IMR-90 (cell line): Measurements from ENCODE around the gene NTF3. TPM values are rescaled to one million over a fixed set of nuclear protein-coding genes. Genes with fewer than 3 reads are reported as not detected.

Source experiments
- ATAC-seq: fragments of 200-7000 bp; cut with Tn5 transposase; 2 replicates; pipeline ENCODE4 v1.9.1; 2020; ENCODE audit warnings: low read depth, mild to moderate bottlenecking, moderate library complexity
- BruUV-seq: library from RNA; stranded (reverse); fragments of 400-500 nt; replicated peaks from 2 replicates; lab custom pipeline; 2021; lab: Mats Ljungman, UMichigan
- CTCF ChIA-PET: fragments of 300-600 bp; formaldehyde crosslinking; extraction: SDS; loops from one replicate; lab custom pipeline; 2021; ENCODE audit warnings: antibody characterized with exemption; lab: Yijun Ruan, JAX
- POLR2A ChIA-PET: fragments of 300-600 bp; sonication (Branson Sonifier 250); formaldehyde crosslinking; loops from one replicate; lab custom pipeline; 2022; ENCODE audit warnings: antibody characterized with exemption; ENCODE audit not compliant: unreplicated experiment; lab: Charles Lee
- DNase-seq: peaks from one replicate; pipeline ENCODE4 v3.0.0; 2013
- H2AFZ ChIP-seq: replicated peaks from 2 replicates; pipeline ENCODE3; 2013; ENCODE audit warnings: low read length, mild to moderate bottlenecking; ENCODE audit not compliant: poor library complexity
- H2AK5ac ChIP-seq: 2 replicates; pipeline ENCODE4 v1.6.1; 2013; ENCODE audit warnings: low read depth, low read length, inconsistent platforms
- H2AK9ac ChIP-seq: replicated peaks from 2 replicates; pipeline ENCODE3; 2013; ENCODE audit warnings: mild to moderate bottlenecking, low read depth, low read length, moderate library complexity; ENCODE audit not compliant: poor library complexity
- H2BK120ac ChIP-seq: 2 replicates; pipeline ENCODE4 v1.6.1; 2013; ENCODE audit warnings: low read depth, low read length, inconsistent platforms
- H2BK15ac ChIP-seq: 3 replicates; pipeline ENCODE4 v1.6.1; 2013; ENCODE audit warnings: low read depth, low read length, inconsistent platforms
- H2BK20ac ChIP-seq: 2 replicates; pipeline ENCODE4 v1.6.1; 2013; ENCODE audit warnings: low read depth, mild to moderate bottlenecking, inconsistent platforms, low read length, moderate library complexity
- H2BK5ac ChIP-seq: 2 replicates; pipeline ENCODE4 v1.6.1; 2013; ENCODE audit warnings: mild to moderate bottlenecking, low read depth, low read length, inconsistent platforms; ENCODE audit not compliant: poor library complexity, severe bottlenecking
- H3K14ac ChIP-seq: replicated peaks from 2 replicates; pipeline ENCODE4 v1.6.1; 2013; ENCODE audit warnings: low read depth, low read length, inconsistent platforms
- H3K18ac ChIP-seq: 2 replicates; pipeline ENCODE4 v1.6.1; 2013; ENCODE audit warnings: low read depth, low read length, control low read depth
- H3K23ac ChIP-seq: 2 replicates; pipeline ENCODE4 v1.6.1; 2013; ENCODE audit warnings: low read depth, low read length, inconsistent platforms
- H3K27ac ChIP-seq: 2 replicates; pipeline ENCODE4 v1.5.1; 2013; ENCODE audit warnings: mild to moderate bottlenecking, control low read depth, low read length; ENCODE audit not compliant: insufficient read depth
- H3K27me3 ChIP-seq: 2 replicates; pipeline ENCODE4 v1.6.1; 2013; ENCODE audit warnings: low read length; ENCODE audit not compliant: control insufficient read depth, insufficient read depth
- H3K36me3 ChIP-seq: 2 replicates; pipeline ENCODE4 v1.6.1; 2013; ENCODE audit warnings: low read length, mixed read lengths; ENCODE audit not compliant: control insufficient read depth, insufficient read depth
- H3K4ac ChIP-seq: 2 replicates; pipeline ENCODE4 v1.6.1; 2013; ENCODE audit warnings: low read depth, low read length, inconsistent platforms
- H3K4me1 ChIP-seq: 2 replicates; pipeline ENCODE4 v1.6.1; 2013; ENCODE audit warnings: low read length, mixed read lengths; ENCODE audit not compliant: control insufficient read depth, insufficient read depth
- H3K4me2 ChIP-seq: 2 replicates; pipeline ENCODE4 v1.6.1; 2013; ENCODE audit warnings: low read depth, mild to moderate bottlenecking, control low read depth, low read length, moderate library complexity
- H3K4me3 ChIP-seq: 2 replicates; pipeline ENCODE4 v1.5.1; 2013; ENCODE audit warnings: low read depth, mild to moderate bottlenecking, control low read depth, low read length, moderate library complexity; ENCODE audit not compliant: insufficient read depth
- H3K56ac ChIP-seq: 2 replicates; pipeline ENCODE4 v1.6.1; 2013; ENCODE audit warnings: low read length, inconsistent platforms; ENCODE audit not compliant: insufficient read depth; ENCODE audit errors: extremely low read depth
- H3K79me1 ChIP-seq, 2 experiments: 2 replicates each; pipeline ENCODE4 v1.6.1; 2013; ENCODE audit warnings: low read length in 2 of 2, inconsistent platforms in 1 of 2, low read depth in 1 of 2
- H3K9ac ChIP-seq: 2 replicates; pipeline ENCODE4 v1.6.1; 2013; ENCODE audit warnings: low read depth, low read length, control low read depth
- H3K9me1 ChIP-seq: 2 replicates; pipeline ENCODE4 v1.6.1; 2013; ENCODE audit warnings: low read length, inconsistent platforms; ENCODE audit not compliant: insufficient read depth
- H3K9me3 ChIP-seq: 2 replicates; pipeline ENCODE4 v1.6.1; 2013; ENCODE audit warnings: low read length; ENCODE audit not compliant: control insufficient read depth, insufficient read depth
- H4K20me1 ChIP-seq: 2 replicates; pipeline ENCODE4 v1.6.1; 2013; ENCODE audit warnings: low read length, inconsistent platforms; ENCODE audit not compliant: insufficient read depth
- H4K5ac ChIP-seq: 2 replicates; pipeline ENCODE4 v1.6.1; 2013; ENCODE audit warnings: mild to moderate bottlenecking, low read depth, low read length, control low read depth
- H4K8ac ChIP-seq, 2 experiments: 2 replicates each; pipeline ENCODE4 v1.6.1; 2013; ENCODE audit warnings: low read depth in 2 of 2, low read length in 2 of 2, control low read depth in 1 of 2, inconsistent platforms in 1 of 2
- H4K91ac ChIP-seq: 2 replicates; pipeline ENCODE4 v1.6.1; 2013; ENCODE audit warnings: low read depth, low read length, inconsistent platforms; ENCODE audit not compliant: insufficient read depth
- BHLHE40 ChIP-seq: fragments of 150-350 bp; IDR thresholded peaks from 2 replicates; pipeline ENCODE4 v1.6.1; 2016; ENCODE audit warnings: mild to moderate bottlenecking, low read depth, low read length
- CEBPB ChIP-seq: IDR thresholded peaks from 2 replicates; pipeline ENCODE4 v1.6.1; 2012; ENCODE audit warnings: low read depth, low read length, improper control_type of control experiment
- CHD1 ChIP-seq: IDR thresholded peaks from 2 replicates; pipeline ENCODE4 v1.6.1; 2012; ENCODE audit warnings: low read depth, low read length, improper control_type of control experiment
- FOS ChIP-seq: fragments of 150-350 bp; IDR thresholded peaks from 2 replicates; pipeline ENCODE4 v1.6.1; 2016; ENCODE audit warnings: low read depth, low read length
- MAFK ChIP-seq: IDR thresholded peaks from 2 replicates; pipeline ENCODE4 v1.6.1; 2012; ENCODE audit warnings: low read depth, low read length, improper control_type of control experiment
- MAZ ChIP-seq: IDR thresholded peaks from 2 replicates; pipeline ENCODE4 v1.6.1; 2012; ENCODE audit warnings: low read depth, mild to moderate bottlenecking, low read length, improper control_type of control experiment, moderate library complexity, borderline replicate concordance
- MXI1 ChIP-seq: IDR thresholded peaks from 2 replicates; pipeline ENCODE4 v1.6.1; 2012; ENCODE audit warnings: low read depth, mild to moderate bottlenecking, low read length, moderate library complexity, borderline replicate concordance
- NFE2L2 ChIP-seq: fragments of 150-350 bp; IDR thresholded peaks from 2 replicates; pipeline ENCODE4 v1.6.1; 2016; ENCODE audit warnings: low read depth, mild to moderate bottlenecking, low read length
- POLR2A ChIP-seq: IDR thresholded peaks from 2 replicates; pipeline ENCODE4 v1.6.1; 2012; ENCODE audit warnings: mild to moderate bottlenecking, low read depth, low read length
- RAD21 ChIP-seq: IDR thresholded peaks from 2 replicates; pipeline ENCODE4 v1.6.1; 2012; ENCODE audit warnings: low read length, improper control_type of control experiment
- RCOR1 ChIP-seq: IDR thresholded peaks from 2 replicates; pipeline ENCODE4 v1.6.1; 2012; ENCODE audit warnings: mild to moderate bottlenecking, low read length, improper control_type of control experiment; ENCODE audit not compliant: insufficient replicate concordance
- RFX5 ChIP-seq: IDR thresholded peaks from 2 replicates; pipeline ENCODE4 v1.8.0; 2012; ENCODE audit warnings: low read depth, mild to moderate bottlenecking, low read length, moderate library complexity
- SMC3 ChIP-seq: fragments of 150-350 bp; IDR thresholded peaks from 2 replicates; pipeline ENCODE4 v1.6.1; 2016; ENCODE audit warnings: low read depth, mild to moderate bottlenecking, antibody characterized with exemption, low read length, moderate library complexity
- WGBS, 2 experiments: methylation state at CpG; one replicate each; pipeline versions ENCODE4 v1.1.5 to v1.1.7; 2013; ENCODE audit warnings: missing lambda C conversion rate in 2 of 2; ENCODE audit not compliant: insufficient read length in 1 of 2; ENCODE audit errors: extremely low coverage in 2 of 2; 5-methylcytosine and 5-hydroxymethylcytosine counted together
- dilution Hi-C: fragments of 300-500 bp; cut with HindIII; formaldehyde crosslinking; loops from one replicate; pipeline ENCODE4 v1.14.3; 2018; ENCODE audit warnings: low sequenced_read_pairs; ENCODE audit not compliant: unreplicated experiment
- in situ Hi-C: fragments of 300-500 bp; cut with MboI; formaldehyde crosslinking; loops from 3 replicates; pipeline ENCODE4 v1.14.3; 2019; ENCODE audit warnings: low sequenced_read_pairs, inconsistent platforms, mixed read lengths
- intact Hi-C: fragments of 100-400 bp; cut with micrococcal nuclease; formaldehyde crosslinking; loops from 2 replicates; pipeline ENCODE4 v1.10.0; 2022
- polyA plus RNA-seq, 3 experiments: library from polyadenylated mRNA; depleted of rRNA; stranded (reverse); fragments of >200 nt; gene quantifications; 2 replicates each; pipeline ENCODE4 v1.2.3, GENCODE V29; 2012; ENCODE audit warnings: low replicate concordance in 1 of 3
- total RNA-seq: library from RNA; depleted of rRNA; stranded (reverse); fragments of >200 nt; gene quantifications from 2 replicates; pipeline ENCODE4 v1.2.3, GENCODE V29; 2012
- TF ChIP-seq, protein P1 (sequence below): conservative IDR thresholded peaks from 2 replicates; pipeline ENCODE4 v1.5.1; 2012; ENCODE audit warnings: mild to moderate bottlenecking, low read depth, low read length, improper control_type of control experiment
- TF ChIP-seq, protein P2 (sequence below): fragments of 150-350 bp; IDR thresholded peaks from 2 replicates; pipeline ENCODE4 v1.6.1; 2016; ENCODE audit warnings: low read depth, mild to moderate bottlenecking, low read length, moderate library complexity, borderline replicate concordance
- TF ChIP-seq, protein P3 (sequence below): fragments of 150-350 bp; IDR thresholded peaks from 2 replicates; pipeline ENCODE4 v1.6.1; 2017; ENCODE audit warnings: mild to moderate bottlenecking, antibody characterized with exemption, low read length, low read depth

Gene NTF3
- total and polyA plus RNA-seq, 2 of the 4 experiments (the other 2 are of a cell fraction) = 12.2 to 32.4 TPM

GRCh38 chr12:5523396-5524115, 91.6 kb downstream of the NTF3 start:
- H2BK15ac ChIP-seq = no peak overlapping the region
- DNase-seq (no peak), ATAC-seq (no peak)
- 91% methylated on average over 14 of the region's 24 CpGs; no CpG with 5 or more reads in 1 of the 2 experiments for WGBS, 2 experiments
- BruUV-seq = no TSS peak
- no peak overlapping the region for H3K18ac ChIP-seq
- H3K4me2 ChIP-seq = no peak overlapping the region
- no peak overlapping the region for H3K9ac ChIP-seq
- CTCF ChIA-PET = interaction anchor here (1.1 kb wide), 1 partner anchor 28 kb away, joined by 3 read pairs; no protein-coding TSS in a partner anchor
- intact Hi-C loops = no loop called here
- no peak overlapping the region for H3K27ac ChIP-seq
- H3K36me3 ChIP-seq = no peaks in the 10 kb centered on the region
- H2AK9ac ChIP-seq = no peak overlapping the region
- H2BK120ac ChIP-seq = no peak overlapping the region
- no peak overlapping the region for H4K8ac ChIP-seq
- no peak overlapping the region for H4K91ac ChIP-seq
- dilution Hi-C loops = no loop called here
- no peak overlapping the region for H3K23ac ChIP-seq
- H3K4ac ChIP-seq = no peak overlapping the region
- H2BK5ac ChIP-seq = no peak overlapping the region
- no peak overlapping the region for H2AK5ac ChIP-seq
- no peaks in the 10 kb centered on the region for H3K27me3 ChIP-seq
- H4K20me1 ChIP-seq = no peaks in the 10 kb centered on the region
- H2AFZ ChIP-seq = no peak overlapping the region
- no peak overlapping the region for H4K5ac ChIP-seq
- 0 out of 2 replicates have a peak, but pooled peaks cover 10% of the 10 kb centered on the region for H3K9me1 ChIP-seq
- no peaks in the 10 kb centered on the region for H3K9me3 ChIP-seq
- no peak for TF ChIP-seq MXI1
- no peak for TF ChIP-seq CEBPB
- TF ChIP-seq FOS = no peak
- no peak for TF ChIP-seq SMC3
- no peak for TF ChIP-seq POLR2A
- no peak for TF ChIP-seq MAZ
- TF ChIP-seq, protein P1, sequence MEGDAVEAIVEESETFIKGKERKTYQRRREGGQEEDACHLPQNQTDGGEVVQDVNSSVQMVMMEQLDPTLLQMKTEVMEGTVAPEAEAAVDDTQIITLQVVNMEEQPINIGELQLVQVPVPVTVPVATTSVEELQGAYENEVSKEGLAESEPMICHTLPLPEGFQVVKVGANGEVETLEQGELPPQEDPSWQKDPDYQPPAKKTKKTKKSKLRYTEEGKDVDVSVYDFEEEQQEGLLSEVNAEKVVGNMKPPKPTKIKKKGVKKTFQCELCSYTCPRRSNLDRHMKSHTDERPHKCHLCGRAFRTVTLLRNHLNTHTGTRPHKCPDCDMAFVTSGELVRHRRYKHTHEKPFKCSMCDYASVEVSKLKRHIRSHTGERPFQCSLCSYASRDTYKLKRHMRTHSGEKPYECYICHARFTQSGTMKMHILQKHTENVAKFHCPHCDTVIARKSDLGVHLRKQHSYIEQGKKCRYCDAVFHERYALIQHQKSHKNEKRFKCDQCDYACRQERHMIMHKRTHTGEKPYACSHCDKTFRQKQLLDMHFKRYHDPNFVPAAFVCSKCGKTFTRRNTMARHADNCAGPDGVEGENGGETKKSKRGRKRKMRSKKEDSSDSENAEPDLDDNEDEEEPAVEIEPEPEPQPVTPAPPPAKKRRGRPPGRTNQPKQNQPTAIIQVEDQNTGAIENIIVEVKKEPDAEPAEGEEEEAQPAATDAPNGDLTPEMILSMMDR = no peak
- no peak for TF ChIP-seq RCOR1
- no peak for TF ChIP-seq MAFK
- TF ChIP-seq, protein P2, sequence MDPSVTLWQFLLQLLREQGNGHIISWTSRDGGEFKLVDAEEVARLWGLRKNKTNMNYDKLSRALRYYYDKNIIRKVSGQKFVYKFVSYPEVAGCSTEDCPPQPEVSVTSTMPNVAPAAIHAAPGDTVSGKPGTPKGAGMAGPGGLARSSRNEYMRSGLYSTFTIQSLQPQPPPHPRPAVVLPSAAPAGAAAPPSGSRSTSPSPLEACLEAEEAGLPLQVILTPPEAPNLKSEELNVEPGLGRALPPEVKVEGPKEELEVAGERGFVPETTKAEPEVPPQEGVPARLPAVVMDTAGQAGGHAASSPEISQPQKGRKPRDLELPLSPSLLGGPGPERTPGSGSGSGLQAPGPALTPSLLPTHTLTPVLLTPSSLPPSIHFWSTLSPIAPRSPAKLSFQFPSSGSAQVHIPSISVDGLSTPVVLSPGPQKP = no peak
- no peak for TF ChIP-seq RFX5
- no peak for TF ChIP-seq RAD21
- TF ChIP-seq NFE2L2 = no peak
- no peak for TF ChIP-seq BHLHE40
- TF ChIP-seq, protein P3, sequence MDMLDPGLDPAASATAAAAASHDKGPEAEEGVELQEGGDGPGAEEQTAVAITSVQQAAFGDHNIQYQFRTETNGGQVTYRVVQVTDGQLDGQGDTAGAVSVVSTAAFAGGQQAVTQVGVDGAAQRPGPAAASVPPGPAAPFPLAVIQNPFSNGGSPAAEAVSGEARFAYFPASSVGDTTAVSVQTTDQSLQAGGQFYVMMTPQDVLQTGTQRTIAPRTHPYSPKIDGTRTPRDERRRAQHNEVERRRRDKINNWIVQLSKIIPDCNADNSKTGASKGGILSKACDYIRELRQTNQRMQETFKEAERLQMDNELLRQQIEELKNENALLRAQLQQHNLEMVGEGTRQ = no peak
- no peak for TF ChIP-seq CHD1
- no peak overlapping the region for H3K4me3 ChIP-seq
- H2BK20ac ChIP-seq = no peak overlapping the region
- in situ Hi-C loops = no loop called here
- no peak overlapping the region for H3K56ac ChIP-seq
- POLR2A ChIA-PET = no interaction called here
- no peak overlapping the region for H3K14ac ChIP-seq
- H3K79me1 ChIP-seq = no peaks in the 10 kb centered on the region
- H3K4me1 ChIP-seq = no peaks in the 10 kb centered on the region
